Neuronal stem cell (in vitro differentiated cells): ENCODE data around the gene MTA1.

Experiments used
- DNase-seq: peaks from one replicate; pipeline ENCODE4 v3.0.0-alpha.2; 2013; ENCODE audit warnings: low spot score
- H2AFZ ChIP-seq: one replicate; pipeline ENCODE4 v1.6.1; 2013; ENCODE audit warnings: mild to moderate bottlenecking, low read length, inconsistent platforms
- H2AK5ac ChIP-seq: 2 replicates; pipeline ENCODE4 v1.6.1; 2013; ENCODE audit warnings: low read depth, mild to moderate bottlenecking, inconsistent platforms, low read length, moderate library complexity, mixed read lengths
- H2BK120ac ChIP-seq: 2 replicates; pipeline ENCODE4 v1.6.1; 2013; ENCODE audit warnings: low read depth, mild to moderate bottlenecking, inconsistent platforms, low read length, moderate library complexity, mixed read lengths
- H2BK12ac ChIP-seq: one replicate; pipeline ENCODE4 v1.6.1; 2013; ENCODE audit warnings: low read length, inconsistent platforms
- H2BK15ac ChIP-seq: 2 replicates; pipeline ENCODE4 v1.6.1; 2013; ENCODE audit warnings: mild to moderate bottlenecking, low read length, inconsistent platforms, mixed read lengths
- H2BK5ac ChIP-seq: one replicate; pipeline ENCODE4 v1.6.1; 2013; ENCODE audit warnings: inconsistent platforms, mild to moderate bottlenecking, low read length, moderate library complexity
- H3K14ac ChIP-seq: one replicate; pipeline ENCODE4 v1.6.1; 2013; ENCODE audit warnings: low read length, inconsistent platforms
- H3K18ac ChIP-seq: 2 replicates; pipeline ENCODE4 v1.6.1; 2013; ENCODE audit warnings: low read length, inconsistent platforms
- H3K23ac ChIP-seq: 2 replicates; pipeline ENCODE4 v1.6.1; 2013; ENCODE audit warnings: low read depth, mild to moderate bottlenecking, mixed read lengths, low read length, inconsistent platforms; ENCODE audit not compliant: poor library complexity
- H3K27ac ChIP-seq: replicated peaks from 3 replicates; pipeline ENCODE4 v1.5.1; 2013; ENCODE audit warnings: low read length, inconsistent platforms
- H3K27me3 ChIP-seq, 3 experiments: 2 replicates each; pipeline ENCODE4 v1.6.1; 2013; ENCODE audit warnings: low read length in 3 of 3, mild to moderate bottlenecking in 2 of 3, inconsistent platforms in 1 of 3, low read depth in 1 of 3, mixed read lengths in 1 of 3, moderate library complexity in 1 of 3; ENCODE audit not compliant: control insufficient read depth in 3 of 3, insufficient read depth in 3 of 3
- H3K36me3 ChIP-seq, 2 donors: replicated peaks in 1 of 2; 2 replicates each; pipeline ENCODE4 v1.6.1; 2013; ENCODE audit warnings: low read length in 2 of 2; ENCODE audit not compliant: control insufficient read depth in 2 of 2, insufficient read depth in 2 of 2
- H3K4ac ChIP-seq: 2 replicates; pipeline ENCODE4 v1.6.1; 2013; ENCODE audit warnings: inconsistent platforms, mild to moderate bottlenecking, low read length, moderate library complexity
- H3K4me1 ChIP-seq, 2 donors: 1 replicate in 1 of 2; 2 replicates in 1 of 2; pipeline ENCODE4 v1.6.1; 2013; ENCODE audit warnings: low read length in 2 of 2, low read depth in 1 of 2; ENCODE audit not compliant: control insufficient read depth in 2 of 2, insufficient read depth in 1 of 2
- H3K4me2 ChIP-seq: one replicate; pipeline ENCODE4 v1.6.1; 2013; ENCODE audit warnings: mild to moderate bottlenecking, low read length, inconsistent platforms; ENCODE audit not compliant: insufficient read depth, poor library complexity, severe bottlenecking
- H3K4me3 ChIP-seq, 2 donors: 2 replicates each; pipeline ENCODE4 v1.5.1; 2013; ENCODE audit warnings: low read length in 2 of 2, mild to moderate bottlenecking in 2 of 2, inconsistent platforms in 1 of 2, moderate library complexity in 1 of 2
- H3K79me1 ChIP-seq: one replicate; pipeline ENCODE4 v1.6.1; 2013; ENCODE audit warnings: low read depth, mild to moderate bottlenecking, inconsistent platforms, low read length, moderate library complexity
- H3K9ac ChIP-seq: one replicate; pipeline ENCODE4 v1.6.1; 2013; ENCODE audit warnings: mild to moderate bottlenecking, low read depth, low read length, inconsistent platforms; ENCODE audit not compliant: poor library complexity
- H3K9me3 ChIP-seq, 2 donors: replicated peaks in 1 of 2; 2 replicates each; pipeline versions ENCODE3 to v1.6.1; 2013; ENCODE audit warnings: low read length in 2 of 2, mild to moderate bottlenecking in 2 of 2, inconsistent platforms in 1 of 2, low read depth in 1 of 2, mixed read lengths in 1 of 2, moderate library complexity in 1 of 2; ENCODE audit not compliant: control insufficient read depth in 2 of 2, insufficient read depth in 1 of 2
- H4K8ac ChIP-seq: one replicate; pipeline ENCODE4 v1.6.1; 2013; ENCODE audit warnings: low read depth, mild to moderate bottlenecking, inconsistent platforms, low read length, moderate library complexity
- H4K91ac ChIP-seq: one replicate; pipeline ENCODE4 v1.6.1; 2013; ENCODE audit warnings: low read length, low read depth, mild to moderate bottlenecking, inconsistent platforms; ENCODE audit not compliant: poor library complexity
- WGBS, 2 donors: extraction: QIAGEN DNeasy Blood & Tissue Kit; methylation state at CpG; one replicate each; pipeline ENCODE4 v1.1.7; 2013; ENCODE audit warnings: missing lambda C conversion rate in 2 of 2, mixed read lengths in 1 of 2; ENCODE audit not compliant: insufficient read length in 2 of 2, insufficient replicate concordance in 1 of 2; ENCODE audit errors: extremely low coverage in 2 of 2; 5-methylcytosine and 5-hydroxymethylcytosine counted together

MTA1 gene

GRCh38 chr14:105439710-105440553, 20.3 kb downstream of the MTA1 start:
- H2AFZ ChIP-seq, result no peak overlapping the region
- peak overlapping the region; percentile 48 for H3K18ac ChIP-seq
- H2BK120ac ChIP-seq, result no peak overlapping the region
- DNase-seq, result no peak
- peak overlapping the region; percentile 24 for H2BK5ac ChIP-seq
- no peak overlapping the region for H3K9ac ChIP-seq
- WGBS, 2 donors, result no CpG with 5 or more reads among the region's 33 CpGs
- H3K14ac ChIP-seq, result no peak overlapping the region
- peaks cover 1 to 2% of the 10 kb centered on the region in 2 donors for H3K9me3 ChIP-seq
- H3K4me1 ChIP-seq, result no peaks in the 10 kb centered on the region
- peaks cover 29 to 73% of the 10 kb centered on the region in 2 donors for H3K36me3 ChIP-seq
- H3K4me3 ChIP-seq, result no peak overlapping the region
- H4K8ac ChIP-seq, result no peak overlapping the region
- H4K91ac ChIP-seq, result no peak overlapping the region
- peaks cover 42% of the 10 kb centered on the region for H3K79me1 ChIP-seq
- H3K4me2 ChIP-seq, result no peak overlapping the region
- no peak overlapping the region for H3K4ac ChIP-seq
- H3K27ac ChIP-seq, result no peak overlapping the region
- peak overlapping the region; percentile 85 for H3K23ac ChIP-seq
- H2BK15ac ChIP-seq, result no peak overlapping the region
- no peaks in the 10 kb centered on the region for H3K27me3 ChIP-seq
- H2BK12ac ChIP-seq, result peak overlapping the region; percentile 73
- no peak overlapping the region for H2AK5ac ChIP-seq

- peak overlapping the region; percentile 85 for H3K23ac ChIP-seq
- H3K9ac ChIP-seq, result no peak overlapping the region
- H2BK12ac ChIP-seq, result no peak overlapping the region
- H3K4me1 ChIP-seq, result no peaks in the 10 kb centered on the region
- H3K4ac ChIP-seq, result no peak overlapping the region
- no peaks in the 10 kb centered on the region for H3K27me3 ChIP-seq
- no peak overlapping the region for H3K4me3 ChIP-seq
- H2BK120ac ChIP-seq, result no peak overlapping the region
- H3K4me2 ChIP-seq, result no peak overlapping the region
- H3K79me1 ChIP-seq, result peaks cover 42% of the 10 kb centered on the region
- H3K27ac ChIP-seq, result no peak overlapping the region
- H4K91ac ChIP-seq, result no peak overlapping the region
- H3K14ac ChIP-seq, result no peak overlapping the region
- H2BK15ac ChIP-seq, result no peak overlapping the region
- H3K18ac ChIP-seq, result no peak overlapping the region
- H2BK5ac ChIP-seq, result peak overlapping the region; percentile 24
- peaks cover 31 to 72% of the 10 kb centered on the region in 2 donors for H3K36me3 ChIP-seq
- no CpG with 5 or more reads among the region's 15 CpGs for WGBS, 2 donors
- no peak overlapping the region for H2AFZ ChIP-seq
- no peak for DNase-seq
- H3K9me3 ChIP-seq, result peaks cover 0 to 2% of the 10 kb centered on the region in 2 donors
- no peak overlapping the region for H2AK5ac ChIP-seq
- H4K8ac ChIP-seq, result no peak overlapping the region
These were observed 20.9 kb downstream of the MTA1 start for GRCh38 chr14:105440554-105440900.

GRCh38 chr14:105440992-105441391, 21.4 kb downstream of the MTA1 start:
- peaks cover 42% of the 10 kb centered on the region for H3K79me1 ChIP-seq
- no peak overlapping the region for H3K4ac ChIP-seq
- no peaks in the 10 kb centered on the region for H3K4me1 ChIP-seq
- H3K9ac ChIP-seq, result peak overlapping the region; percentile 12
- no peak overlapping the region for H3K27ac ChIP-seq
- H2BK12ac ChIP-seq, result no peak overlapping the region
- H2AK5ac ChIP-seq, result no peak overlapping the region
- H4K91ac ChIP-seq, result no peak overlapping the region
- H2BK5ac ChIP-seq, result no peak overlapping the region
- H3K36me3 ChIP-seq, result peaks cover 32 to 75% of the 10 kb centered on the region in 2 donors
- H2AFZ ChIP-seq, result no peak overlapping the region
- no peak for DNase-seq
- H3K4me2 ChIP-seq, result no peak overlapping the region
- H3K9me3 ChIP-seq, result peaks cover 0 to 2% of the 10 kb centered on the region in 2 donors
- H3K14ac ChIP-seq, result no peak overlapping the region
- no CpG with 5 or more reads among the region's 9 CpGs for WGBS, 2 donors
- no peaks in the 10 kb centered on the region for H3K27me3 ChIP-seq
- H3K4me3 ChIP-seq, result no peak overlapping the region
- H3K23ac ChIP-seq, result peak overlapping the region; percentile 85
- no peak overlapping the region for H4K8ac ChIP-seq
- H3K18ac ChIP-seq, result no peak overlapping the region
- no peak overlapping the region for H2BK120ac ChIP-seq
- H2BK15ac ChIP-seq, result no peak overlapping the region

- Histone ChIP-seq H2BK120ac (no peak overlapping the region), H4K91ac (no peak overlapping the region), H2BK15ac (no peak overlapping the region), H3K4me1 (no peaks in the 10 kb centered on the region), H3K4ac (no peak overlapping the region), H2BK5ac (no peak overlapping the region), H2AK5ac (no peak overlapping the region), H2BK12ac (no peak overlapping the region), H3K4me2 (no peak overlapping the region), H3K9me3 (no peaks in the 10 kb centered on the region), H3K9ac (no peak overlapping the region), H3K27ac (no peak overlapping the region), H2AFZ (no peak overlapping the region), H4K8ac (no peak overlapping the region), H3K4me3 (no peak overlapping the region), H3K79me1 (peaks cover 40% of the 10 kb centered on the region), H3K14ac (peak overlapping the region; percentile 63), H3K18ac (no peak overlapping the region), H3K27me3 (no peaks in the 10 kb centered on the region), H3K36me3 (peaks cover 32 to 73% of the 10 kb centered on the region in 2 donors), H3K23ac (no peak overlapping the region)
- DNase-seq, result no peak
- no CpG with 5 or more reads among the region's 17 CpGs for WGBS, 2 donors
These were observed 22.5 kb downstream of the MTA1 start for GRCh38 chr14:105442125-105442524.
